ENCODE measurements around the gene LYZL6.
"Not testable (repeated sequence)": the region's sequence is repeated elsewhere in the genome, so short reads cannot be mapped to it uniquely, and the experiment has no call there.

LYZL6 gene

DNA sequence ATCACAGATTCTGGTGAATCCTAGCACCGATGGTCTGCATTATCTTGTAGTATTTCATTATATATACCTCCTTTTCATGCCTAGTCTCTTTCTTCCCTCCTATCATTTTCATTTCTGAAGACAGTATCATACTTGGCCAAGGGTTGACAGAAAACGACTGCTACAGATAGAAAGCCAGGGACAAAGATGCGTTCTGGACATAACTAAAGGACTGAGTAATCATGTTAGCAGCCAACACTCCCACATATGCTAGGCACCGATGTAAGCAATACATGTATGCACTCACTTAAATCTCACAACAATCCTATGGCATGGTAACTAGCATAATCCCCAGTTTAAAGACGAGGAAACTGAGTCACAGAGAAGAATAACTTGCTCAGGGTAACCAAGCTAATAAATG, 35.8 kb downstream of the LYZL6 start:
- DNase-seq: no peak

DNA sequence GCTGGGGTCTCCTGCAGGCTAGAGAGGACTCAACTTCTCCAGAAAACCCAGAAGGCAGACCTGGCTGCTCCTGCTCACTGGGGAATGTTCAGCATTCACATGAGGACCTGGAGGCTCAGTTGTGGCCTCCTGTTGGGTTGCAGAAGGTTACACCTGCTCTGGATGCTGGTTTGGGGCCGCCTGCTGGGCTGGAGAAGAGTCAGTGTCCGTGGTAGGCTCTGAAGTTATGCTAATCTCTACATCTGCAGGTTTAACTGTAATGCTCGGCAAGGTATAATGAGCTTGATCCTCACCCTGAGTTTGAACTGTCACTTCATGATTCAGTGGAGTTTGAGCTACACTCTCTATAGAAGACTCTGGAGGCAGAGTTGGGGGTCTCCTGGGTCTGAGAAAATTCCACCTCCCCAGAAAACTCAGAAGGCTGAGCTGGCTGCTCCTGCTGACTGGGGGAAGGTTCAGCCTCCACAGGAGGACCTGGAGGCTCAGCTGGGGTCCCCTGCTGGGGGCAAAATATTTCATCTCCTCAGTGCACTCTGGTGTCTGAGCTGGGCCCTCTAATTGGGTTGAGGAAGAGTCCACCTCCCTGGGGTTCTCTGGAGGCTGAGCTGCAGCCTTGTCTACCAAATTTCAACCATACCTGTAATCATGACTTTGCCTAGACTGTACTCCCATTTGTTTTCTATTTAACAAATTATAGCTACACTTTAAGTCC, 36.4 kb downstream of the LYZL6 start:
- DNase-seq: no peak

DNA sequence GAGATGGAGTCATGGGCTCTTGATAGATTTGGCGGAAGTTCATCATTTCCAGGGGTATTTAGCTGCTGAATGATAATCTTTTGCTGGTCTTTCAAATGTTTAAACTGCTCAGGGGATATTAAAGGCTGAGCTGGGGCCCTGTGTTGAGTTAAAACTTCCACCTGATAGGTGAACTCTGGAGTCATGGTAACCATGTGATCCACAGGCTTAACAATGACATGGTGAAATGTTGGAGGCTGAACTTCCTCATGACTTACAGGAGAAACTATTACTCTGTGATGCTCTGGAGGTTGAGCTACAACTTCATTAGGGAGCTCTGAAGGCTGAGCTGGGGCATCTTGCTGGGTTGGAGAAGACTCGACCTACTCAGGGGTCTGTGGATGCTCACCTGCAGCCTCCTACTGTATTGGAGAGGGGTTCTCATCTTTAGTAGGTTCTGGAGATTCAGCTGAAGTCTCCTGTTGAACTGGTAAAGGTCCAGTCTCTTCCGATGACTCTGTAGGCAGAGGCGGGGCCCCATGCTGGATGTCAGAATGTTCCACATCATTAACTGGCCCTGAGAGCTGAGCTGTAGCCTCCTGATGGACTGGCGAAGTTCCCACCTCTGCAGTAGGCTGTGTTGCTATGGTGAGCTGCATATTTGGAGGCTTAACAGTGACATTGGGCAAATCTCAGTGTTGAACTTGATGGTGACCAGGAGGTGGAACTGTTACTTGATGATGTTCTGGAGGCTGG, 37.2 kb downstream of the LYZL6 start:
- no peak for DNase-seq

DNA sequence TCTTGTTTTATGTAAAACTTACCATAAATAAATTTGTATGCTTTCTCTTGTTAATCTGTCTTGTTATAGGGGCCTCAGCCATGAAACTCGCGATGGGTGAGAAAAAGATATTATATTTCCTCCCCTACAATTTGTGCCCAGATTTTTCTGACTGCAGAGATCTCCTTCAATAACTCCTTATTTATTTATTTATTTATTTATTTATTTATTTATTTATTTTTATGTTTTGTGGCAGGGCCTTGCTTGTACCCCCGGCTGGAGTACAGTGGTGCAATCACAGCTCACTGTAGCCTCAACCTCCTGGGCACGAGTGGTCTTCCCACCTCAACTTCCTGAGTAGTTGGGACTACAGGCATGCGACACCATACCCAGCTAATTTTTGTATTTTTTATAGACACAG, 40.1 kb downstream of the LYZL6 start:
- DNase-seq: no peak

DNA sequence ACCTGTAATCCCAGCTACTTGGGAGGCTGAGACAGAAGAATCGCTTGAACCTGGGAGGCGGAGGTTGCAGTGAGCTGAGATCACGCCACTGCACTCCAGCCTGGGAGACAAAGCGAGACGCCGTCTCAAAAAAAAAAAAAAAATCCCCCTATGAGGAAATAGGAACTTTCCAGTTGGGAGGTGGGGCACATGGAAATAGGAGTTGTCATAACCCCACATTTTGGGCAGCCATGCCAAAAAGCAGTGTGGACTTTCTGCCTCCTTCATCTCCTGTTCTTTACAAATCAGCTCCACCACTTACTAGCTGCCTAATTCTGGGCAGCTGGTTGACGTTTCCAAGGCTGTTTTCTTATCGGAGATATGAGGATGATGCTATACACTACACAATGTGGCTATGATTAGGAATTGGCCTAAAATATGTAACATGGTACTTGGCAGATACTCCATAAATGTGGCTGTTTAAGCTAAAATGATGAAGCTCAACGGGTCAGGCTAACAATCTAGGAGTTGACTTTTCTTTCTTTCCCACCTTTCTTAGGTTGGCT, 41.8 kb downstream of the LYZL6 start:
- DNase-seq: no peak

DNA sequence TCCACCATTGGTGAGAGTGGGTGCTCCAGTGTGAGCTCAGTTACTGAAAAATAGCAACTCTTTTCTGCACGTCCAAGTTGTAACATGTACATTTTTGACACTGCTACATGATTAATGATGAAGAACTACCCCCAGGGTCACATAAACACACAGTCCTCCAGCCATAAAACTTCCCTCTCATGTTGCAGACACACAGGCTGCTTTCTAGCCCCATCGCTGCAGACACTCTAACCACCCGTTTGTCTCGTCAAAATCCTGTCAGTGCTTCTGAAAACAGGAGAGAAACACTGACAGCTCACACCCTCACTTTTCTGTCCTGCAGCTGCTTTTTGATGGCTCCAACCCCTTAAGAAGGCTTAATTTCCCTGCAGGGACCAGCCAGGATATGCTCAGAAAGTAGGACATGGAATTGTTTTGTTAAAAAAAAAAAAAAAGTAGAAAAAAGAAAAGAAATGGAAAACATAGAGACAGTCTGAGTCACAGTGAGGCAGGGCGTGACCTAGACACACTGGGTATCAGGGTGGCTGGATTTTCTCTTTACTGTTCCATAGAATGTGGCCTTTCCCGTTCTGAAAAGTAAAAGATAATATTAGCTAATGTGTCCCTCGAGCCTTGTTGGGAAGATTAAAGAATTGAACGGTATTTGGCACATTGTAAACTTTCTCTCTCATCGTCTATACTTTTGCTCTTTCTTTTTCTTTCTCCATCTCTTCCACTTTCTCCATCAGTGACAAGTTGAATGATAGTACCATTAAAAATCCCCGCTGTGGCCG, 42.6 kb downstream of the LYZL6 start:
- DNase-seq: no peak

DNA sequence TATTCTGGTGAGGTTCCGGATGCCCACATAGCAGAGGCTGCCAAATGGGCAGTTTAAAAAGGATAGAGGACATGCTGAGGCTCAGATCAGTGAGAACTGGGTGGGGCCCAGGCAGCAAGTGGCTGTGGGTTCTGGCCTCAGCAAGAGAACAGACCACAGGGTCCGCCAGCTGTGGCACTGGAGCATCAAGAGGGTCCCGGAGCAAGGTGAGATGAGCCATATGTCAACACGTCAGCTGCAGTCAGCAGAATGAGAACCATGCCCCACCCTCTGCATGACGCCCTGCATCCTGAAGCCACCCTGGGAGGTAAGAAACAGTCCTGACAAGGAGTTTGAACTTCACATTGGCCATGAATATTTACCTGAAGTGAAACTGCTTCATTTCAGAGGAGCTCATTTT, 43.2 kb downstream of the LYZL6 start:
- no peak for DNase-seq

DNA sequence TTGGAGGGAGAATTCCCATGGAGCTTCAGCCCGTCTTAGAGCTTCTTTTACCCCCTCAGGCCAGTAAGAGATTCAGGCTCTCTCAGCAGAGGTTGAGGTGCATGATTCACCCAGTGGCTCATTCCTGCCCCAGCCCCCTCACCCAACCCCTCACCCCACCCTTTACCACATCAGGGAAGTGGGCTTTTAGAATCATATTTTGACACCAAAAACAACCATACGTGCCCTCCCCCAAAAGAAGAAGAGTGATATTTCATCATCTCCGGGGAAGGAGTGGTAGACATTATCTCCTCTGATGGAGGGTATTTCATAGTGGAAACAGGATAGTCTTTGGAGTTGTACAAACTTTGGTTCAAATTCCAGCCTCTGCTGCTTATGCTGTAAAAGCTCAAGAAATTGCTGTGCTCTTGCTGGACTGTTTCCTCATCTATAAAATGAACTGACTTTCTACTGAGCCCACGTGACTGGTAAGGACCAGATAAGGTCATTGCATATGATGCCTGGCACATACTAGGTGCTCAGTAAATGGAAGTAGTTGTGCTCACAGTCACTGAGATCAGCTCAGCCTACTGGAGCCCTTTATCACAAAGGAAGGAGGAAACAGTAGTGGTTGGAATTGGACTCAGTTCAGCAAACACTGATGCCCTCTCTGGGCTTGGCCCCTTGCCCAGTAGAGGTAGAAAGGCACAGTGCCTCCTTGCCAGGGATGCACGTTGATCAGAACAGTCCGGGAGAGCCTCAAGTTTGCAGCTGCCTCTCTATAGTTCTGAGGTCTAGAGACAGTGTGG, 45.0 kb downstream of the LYZL6 start:
- no peak for DNase-seq

DNA sequence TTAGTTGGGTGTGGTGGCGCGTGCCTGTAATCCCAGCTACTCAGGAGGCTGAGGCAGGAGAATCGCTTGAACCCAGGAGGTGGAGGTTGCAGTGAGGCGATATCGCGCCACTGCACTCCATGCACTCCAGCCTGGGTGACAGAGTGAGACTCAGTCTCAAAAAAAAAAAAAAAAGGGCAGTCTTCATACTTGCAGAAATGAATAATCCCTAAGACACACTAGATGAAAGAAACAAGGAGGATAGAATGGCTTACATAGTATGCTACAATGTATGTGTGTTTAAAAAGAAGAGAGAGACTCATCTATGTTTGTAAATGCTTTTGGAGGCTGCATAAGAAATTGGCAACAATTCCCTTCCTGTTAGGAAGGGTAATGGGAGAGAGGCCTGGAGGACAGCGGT, 45.7 kb downstream of the LYZL6 start:
- not testable (repeated sequence) for DNase-seq

DNA sequence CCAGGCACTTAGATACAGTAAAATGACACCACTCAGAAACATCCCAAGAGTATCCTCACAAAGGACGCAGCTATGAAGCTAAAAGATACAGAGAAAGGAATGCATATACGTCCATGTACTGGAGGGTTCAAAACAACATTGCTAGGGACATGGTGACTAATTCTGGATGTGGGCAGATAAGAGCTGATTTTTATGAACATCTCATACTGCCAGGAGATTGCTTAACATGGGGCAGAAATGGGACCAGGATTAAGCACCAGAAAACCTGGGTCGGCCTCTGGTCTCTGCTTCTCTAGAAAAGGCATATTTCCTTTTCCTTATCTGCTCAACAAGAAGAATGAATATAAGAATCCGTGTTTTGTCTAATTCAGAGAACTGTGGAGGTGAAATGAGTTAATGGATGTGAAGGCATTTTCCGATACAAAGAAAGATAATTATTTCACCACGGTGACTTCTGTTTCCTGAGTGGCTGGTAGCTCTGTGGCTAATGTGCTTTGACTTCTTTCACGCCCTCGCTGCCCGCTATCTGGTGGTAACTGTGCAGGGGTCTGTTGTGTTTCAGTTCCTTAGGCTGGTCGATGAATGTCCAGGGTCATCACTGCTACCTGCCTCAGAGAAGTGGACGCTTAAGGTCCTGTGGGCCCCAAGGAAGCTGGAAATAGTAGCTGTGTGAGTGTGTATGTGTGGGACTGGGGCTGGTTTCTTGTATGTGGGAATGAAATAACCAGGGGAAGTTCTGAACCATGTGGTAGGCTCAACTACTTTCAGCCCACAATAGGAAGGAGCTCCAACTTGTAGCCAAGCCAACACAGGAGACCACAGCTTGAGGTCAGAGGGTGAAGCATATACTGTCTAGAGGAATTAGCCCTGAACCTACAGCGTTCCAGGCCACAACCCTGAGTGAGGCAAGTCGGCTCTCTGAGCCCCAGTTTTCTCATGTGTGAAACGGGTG, 47.6 kb downstream of the LYZL6 start:
- DNase-seq: no peak

DNA sequence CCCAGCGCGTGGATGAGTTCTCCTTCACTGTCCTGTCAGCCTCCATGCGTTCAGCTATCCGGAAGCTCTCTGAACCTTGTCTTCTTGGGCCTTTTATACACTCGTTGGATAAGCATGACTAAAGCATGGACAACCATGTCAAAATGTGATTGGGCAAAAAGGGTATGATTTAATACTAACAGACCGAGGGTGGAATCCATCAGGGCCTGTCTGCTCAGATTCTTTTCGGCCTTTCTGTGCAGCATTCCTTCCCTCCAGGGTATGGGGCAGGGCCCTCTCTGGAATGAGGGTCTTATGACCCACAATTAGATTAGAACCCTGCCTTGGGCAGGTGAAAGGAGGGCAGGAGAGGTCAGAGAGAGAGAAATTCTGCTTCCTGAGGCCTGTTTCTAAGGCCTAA, 49.3 kb downstream of the LYZL6 start:
- DNase-seq: no peak

DNA sequence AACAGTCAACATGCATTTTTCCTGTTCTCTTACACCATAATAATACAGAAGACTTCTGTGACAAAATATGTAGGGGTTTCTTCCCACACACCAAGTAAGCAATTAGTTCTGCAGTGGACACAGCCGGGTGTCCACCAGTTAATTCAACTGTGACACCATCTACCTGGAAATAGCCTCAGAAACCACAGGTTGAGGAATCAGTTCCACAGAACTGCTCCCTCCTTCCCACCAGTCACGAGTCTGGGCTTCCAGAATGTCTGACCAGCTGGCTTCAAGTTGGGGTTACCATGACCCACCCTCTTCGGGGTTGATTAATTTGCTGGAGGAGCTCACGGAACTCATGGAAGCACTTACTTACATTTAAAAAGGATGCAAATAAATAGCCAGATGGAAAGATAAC, 49.8 kb downstream of the LYZL6 start:
- no peak for DNase-seq

DNA sequence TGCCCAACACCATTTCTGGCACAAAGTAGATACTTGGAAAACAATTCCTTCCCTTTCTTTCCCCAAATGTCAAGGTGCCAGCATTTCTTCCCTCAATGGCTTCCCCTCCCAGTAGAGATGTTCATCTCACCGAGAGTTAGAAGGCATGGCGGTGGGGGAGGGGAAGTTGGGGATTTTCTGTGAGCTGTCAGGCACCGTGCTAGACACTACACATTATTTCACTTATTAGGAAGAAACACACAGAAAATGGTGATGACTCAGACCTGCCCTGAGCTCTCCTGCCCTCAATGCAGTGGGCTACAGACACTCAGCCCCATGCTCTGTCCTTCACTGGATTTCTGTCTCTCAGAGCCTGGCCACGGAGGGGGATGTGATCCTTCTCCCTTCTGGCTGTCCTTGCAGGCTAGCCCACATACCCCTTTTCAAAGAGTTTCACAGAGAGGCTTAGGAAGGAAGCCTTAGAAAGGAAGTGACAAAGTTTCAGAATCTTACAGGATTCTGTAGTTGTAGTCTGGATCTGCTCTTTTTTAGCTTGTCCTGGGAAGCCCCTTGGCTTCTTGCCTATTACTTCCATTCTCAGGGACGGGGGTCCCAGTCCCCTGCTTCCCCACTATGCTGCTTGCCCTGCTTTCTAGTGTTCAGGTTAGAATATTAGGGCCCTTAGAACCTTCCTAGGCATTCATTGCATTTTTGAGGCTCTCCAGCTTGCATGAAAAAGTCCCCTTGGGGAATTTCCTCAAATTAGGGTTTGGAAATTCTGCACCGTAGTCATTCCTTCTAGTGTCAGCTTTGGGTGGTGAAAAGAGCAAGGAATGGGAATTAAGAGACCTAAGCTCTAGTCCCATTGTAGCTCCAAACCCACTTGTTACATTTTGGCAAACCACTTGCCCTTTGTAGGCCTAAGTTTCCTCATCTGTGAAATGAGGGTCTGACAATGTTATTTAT, 51.1 kb downstream of the LYZL6 start:
- no peak for DNase-seq

DNA sequence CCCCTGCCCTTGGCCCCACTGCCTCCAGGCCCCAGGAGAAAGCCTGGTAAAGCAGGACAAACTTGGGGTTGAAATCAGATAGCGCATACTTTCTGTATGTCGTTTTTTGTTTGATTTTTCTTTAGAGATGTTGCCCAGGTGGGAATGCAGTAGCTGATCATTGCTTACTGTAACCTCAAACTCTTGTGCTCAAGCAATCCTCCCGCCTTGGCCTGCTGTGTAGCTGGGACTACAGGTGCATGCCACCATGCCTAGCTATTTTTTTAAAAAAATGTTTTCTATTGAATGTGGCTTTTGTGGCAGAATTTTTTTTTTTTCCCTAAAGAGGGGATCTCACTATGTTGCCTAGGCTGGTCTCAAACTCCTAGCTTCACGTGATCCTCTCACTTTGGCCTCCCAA, 52.2 kb downstream of the LYZL6 start:
- DNase-seq: no peak

DNA sequence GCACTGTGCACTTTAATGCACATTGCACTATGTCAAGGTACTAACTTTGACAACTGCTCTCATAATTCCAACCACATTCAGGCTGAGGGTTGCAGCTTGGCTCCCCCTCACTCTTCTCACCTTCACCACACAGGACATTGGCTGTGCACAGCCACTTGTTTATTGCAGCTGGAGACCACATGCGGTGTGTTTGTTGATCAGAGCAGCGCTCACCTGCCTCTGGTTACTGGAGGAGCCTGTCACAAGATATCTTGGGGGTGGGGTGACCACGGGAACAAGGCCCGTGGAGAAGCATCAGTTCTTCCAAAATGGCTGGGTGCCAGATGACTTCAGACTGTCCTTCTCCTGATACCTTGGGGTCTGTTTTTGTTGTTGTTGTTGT, 52.7 kb downstream of the LYZL6 start:
- DNase-seq: no peak

DNA sequence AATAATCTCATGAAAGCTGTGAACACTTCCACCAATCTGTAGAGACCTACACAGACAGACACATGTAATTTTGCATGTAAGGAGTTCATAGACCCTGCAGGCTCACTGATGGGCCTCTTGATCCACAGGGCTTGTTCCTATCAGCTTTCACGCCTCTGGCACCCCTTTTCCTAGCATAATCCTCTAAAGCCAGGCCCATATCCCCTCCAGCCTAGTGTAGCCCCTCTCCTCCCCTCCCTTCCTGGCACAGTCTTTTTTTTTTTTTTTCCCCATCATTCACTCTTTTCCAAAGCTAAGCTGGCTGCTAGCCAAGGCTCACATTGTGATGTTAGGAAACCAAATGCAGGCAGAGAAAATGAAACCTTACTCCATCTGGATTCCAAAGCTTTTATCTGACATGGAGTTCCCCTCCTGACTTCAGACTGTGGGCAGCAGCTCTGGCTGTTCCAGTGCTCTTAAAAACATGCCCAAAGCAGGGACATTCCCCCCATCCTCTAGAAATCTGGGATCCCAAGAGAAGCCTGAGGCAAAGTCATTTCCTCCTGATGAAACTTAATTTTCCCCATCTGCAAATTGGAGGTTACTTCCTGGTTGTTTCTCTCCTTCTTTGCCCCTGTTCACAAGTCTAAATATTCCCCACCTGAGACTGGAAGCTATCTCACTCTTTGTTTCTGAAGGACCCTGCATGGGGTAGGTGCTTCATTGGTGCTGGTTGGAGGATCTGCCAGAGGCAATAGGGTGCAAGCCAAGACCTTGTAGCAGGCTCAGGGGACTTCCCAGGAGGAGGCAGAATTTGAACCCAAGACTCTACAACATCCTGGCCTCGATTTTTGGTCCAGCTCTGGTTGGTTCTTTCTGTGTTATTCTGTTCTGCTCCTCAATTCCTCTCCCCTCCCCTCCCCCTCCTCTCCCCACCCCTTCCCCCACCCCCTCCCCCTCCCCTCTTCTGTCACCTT, 53.4 kb downstream of the LYZL6 start:
- peak in 15 of 58 donors; percentile 0 to 32 (median 5) for DNase-seq

DNA sequence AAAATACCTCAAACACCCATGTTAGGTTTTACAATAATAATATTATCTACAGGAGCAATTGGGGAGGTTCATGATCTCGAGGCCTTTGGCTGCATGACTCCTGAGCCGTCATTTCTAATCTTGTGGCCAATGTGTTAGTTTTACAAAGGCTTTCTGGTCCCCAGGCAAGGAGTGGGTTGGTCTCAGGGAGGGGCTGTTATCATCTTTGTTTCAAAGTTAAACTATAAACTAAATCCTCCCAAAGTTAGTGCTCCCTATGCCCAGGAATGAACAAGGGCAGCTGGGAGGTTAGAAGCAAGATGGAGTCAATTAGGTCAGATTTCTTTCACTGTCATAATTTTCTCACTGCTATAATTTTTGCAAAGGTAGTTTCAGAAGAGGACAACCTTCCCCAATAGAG, 54.3 kb downstream of the LYZL6 start:
- no peak for DNase-seq

Data from anterior cingulate cortex (tissue), 58 donors.